HUES48 (cell line): ENCODE measurements around the gene CELA2A.
"Not testable (repeated sequence)": the region's sequence is repeated elsewhere in the genome, so short reads cannot be mapped to it uniquely, and the experiment has no call there.

Source experiments
- H3K27ac ChIP-seq: one replicate; pipeline ENCODE4 v1.7.0; 2013; ENCODE audit warnings: low read depth, low read length, inconsistent platforms
- H3K27me3 ChIP-seq: 2 replicates; pipeline ENCODE4 v1.6.1; 2013; ENCODE audit warnings: mild to moderate bottlenecking, low read length; ENCODE audit not compliant: control insufficient read depth, insufficient read depth
- H3K36me3 ChIP-seq: 2 replicates; pipeline ENCODE4 v1.6.1; 2013; ENCODE audit warnings: low read length; ENCODE audit not compliant: control insufficient read depth, insufficient read depth
- H3K4me1 ChIP-seq: 2 replicates; pipeline ENCODE4 v1.6.1; 2013; ENCODE audit warnings: mild to moderate bottlenecking, low read length; ENCODE audit not compliant: control insufficient read depth, insufficient read depth
- H3K4me3 ChIP-seq: 2 replicates; pipeline ENCODE4 v1.5.1; 2013; ENCODE audit warnings: mild to moderate bottlenecking, low read depth, low read length
- H3K9ac ChIP-seq: 2 replicates; pipeline ENCODE4 v1.6.1; 2013; ENCODE audit warnings: mild to moderate bottlenecking, low read depth, low read length, moderate library complexity
- H3K9me3 ChIP-seq: 2 replicates; pipeline ENCODE4 v1.6.1; 2013; ENCODE audit warnings: low read length; ENCODE audit not compliant: control insufficient read depth, insufficient read depth

The CELA2A gene

DNA sequence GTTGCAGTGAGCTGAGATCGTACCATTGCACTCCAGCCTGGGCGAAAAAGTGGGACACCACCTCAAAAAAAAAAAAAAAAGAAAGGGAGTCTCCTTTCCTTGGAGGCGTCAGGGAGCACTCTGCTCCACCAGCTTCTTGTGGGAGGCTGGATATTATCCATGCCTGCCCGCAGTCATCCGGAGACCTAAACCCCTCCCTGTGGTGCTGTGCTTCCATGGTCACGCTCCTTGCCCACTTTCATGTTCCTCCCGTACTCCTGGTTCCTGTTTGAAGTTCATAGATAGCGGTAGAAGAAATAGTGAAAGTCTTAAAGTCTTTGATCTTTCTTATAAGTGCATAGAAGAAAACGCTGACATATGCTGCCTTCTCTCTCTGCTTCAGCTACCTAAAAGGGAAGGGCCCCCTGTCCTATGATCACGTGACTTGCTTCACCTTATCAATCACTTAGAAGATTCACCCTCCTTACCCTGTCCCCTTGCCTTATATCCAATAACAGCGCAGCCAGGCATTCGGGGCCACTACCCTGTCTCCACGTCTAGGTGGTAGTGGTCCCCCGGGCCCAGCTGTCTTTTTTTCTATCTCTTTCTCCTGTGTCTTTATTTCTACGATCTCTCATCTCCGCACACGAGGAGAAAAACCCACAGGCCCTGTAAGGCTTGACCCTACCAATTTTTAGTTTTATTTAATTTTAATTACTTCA, 64.8 kb downstream of the CELA2A start:
- H3K4me3 ChIP-seq, H3K27me3 ChIP-seq, H3K9me3 ChIP-seq, H3K27ac ChIP-seq, H3K9ac ChIP-seq: not testable (repeated sequence)
- Histone ChIP-seq H3K4me1 (peaks cover 12% of the 10 kb centered on the region), H3K36me3 (peaks cover 21% of the 10 kb centered on the region)
